ENCODE measurements around the gene ACVRL1.

DNA sequence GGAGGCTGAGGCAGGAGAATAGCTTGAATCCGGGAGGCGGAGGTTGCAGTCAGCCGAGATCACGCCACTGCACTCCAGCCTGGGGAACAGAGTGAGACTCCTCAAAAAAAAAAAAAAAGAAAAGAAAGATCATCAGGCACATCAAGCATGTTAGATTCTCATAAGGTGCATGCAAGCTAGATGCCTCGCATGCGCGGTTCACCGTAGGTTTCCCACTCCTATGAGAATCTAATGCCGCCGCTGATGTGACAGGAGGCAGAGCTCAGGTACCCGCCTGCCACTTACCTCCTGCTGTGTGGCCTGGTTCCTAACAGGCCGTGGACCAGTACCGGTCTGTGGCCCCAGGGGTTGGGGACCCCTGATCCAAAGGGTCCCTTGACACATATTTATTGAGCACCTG is 51.2 kb downstream of the ACVRL1 start:
- TF ChIP-seq TAF1 (IDR thresholded peaks at IDR 0.05; ENCODE audit: borderline replicate concordance, low read depth, low read length) (no peak), POLR2A (IDR thresholded peaks at IDR 0.05; ENCODE audit: low read depth, low read length) (no peak)
